HG02610 (cell line): ENCODE data around the gene TNXB.
"Not testable (repeated sequence)": the region's sequence is repeated elsewhere in the genome, so short reads cannot be mapped to it uniquely, and the experiment has no call there.

ENCODE experiments used
- ATAC-seq: cut with Tn5 transposase; IDR thresholded peaks from one replicate; pipeline ENCODE4 v1.9.1; 2021; ENCODE audit warnings: mild to moderate bottlenecking, moderate library complexity; ENCODE audit not compliant: unreplicated experiment

TNXB gene

DNA sequence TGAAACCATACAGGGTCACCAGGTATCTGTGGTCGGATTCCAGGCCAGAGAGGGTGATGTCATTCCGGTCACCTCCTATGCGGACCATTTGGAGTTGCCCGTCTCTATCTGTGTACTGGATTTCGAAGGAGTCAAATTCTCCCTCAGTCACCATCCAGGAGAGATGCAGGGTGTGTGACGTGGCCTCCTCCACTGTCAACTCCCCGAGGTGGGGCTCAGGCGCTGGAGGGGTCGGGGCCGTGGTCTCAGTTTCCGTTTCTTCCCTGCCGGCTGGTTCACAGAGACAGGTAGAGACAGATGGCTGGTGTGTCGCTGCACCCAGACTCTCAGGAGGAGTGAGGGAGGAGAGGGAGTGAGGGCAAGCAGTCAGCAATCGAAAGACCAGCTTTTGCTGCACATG is 40.3 kb downstream of the TNXB start:
- no peak for ATAC-seq

DNA sequence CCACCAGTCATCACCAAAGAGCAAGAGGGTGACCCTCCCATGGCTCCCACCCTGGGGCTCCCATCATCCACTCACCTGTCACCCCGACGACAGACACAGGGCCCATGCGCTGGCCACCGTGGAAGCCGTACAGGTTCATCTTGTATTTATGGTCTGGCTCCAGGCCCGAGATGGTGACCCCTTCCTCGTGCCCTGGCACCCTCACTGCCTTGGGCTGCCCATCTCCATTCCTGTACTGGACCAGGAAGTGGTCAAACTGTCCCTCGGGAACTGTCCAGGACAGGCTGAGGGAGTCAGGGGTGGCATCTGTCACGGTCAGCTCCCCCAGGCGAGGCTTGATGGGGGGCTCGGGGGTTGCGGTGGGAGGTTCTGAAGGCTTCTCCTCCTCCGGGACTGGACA is 40.8 kb downstream of the TNXB start:
- not testable (repeated sequence) for ATAC-seq

DNA sequence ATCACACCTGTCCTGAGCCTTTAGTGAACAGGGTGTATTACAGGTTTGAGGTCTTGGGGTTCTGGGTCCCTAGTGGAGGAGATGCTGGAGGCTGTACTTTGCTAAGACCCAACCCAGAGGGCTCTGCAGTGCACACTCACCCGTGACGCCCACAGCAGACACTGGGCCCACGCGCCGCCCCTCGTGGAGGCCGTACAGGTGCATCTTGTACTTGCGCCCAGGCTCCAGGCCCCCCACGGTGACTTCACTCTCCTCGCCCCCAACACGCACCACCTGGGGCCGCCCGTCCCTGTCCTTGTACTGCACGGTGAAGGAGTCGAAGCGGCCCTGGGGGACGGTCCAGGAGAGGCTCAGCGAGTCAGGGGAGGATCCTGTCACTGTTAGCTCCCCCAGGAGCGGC is 41.6 kb downstream of the TNXB start:
- ATAC-seq: not testable (repeated sequence)

DNA sequence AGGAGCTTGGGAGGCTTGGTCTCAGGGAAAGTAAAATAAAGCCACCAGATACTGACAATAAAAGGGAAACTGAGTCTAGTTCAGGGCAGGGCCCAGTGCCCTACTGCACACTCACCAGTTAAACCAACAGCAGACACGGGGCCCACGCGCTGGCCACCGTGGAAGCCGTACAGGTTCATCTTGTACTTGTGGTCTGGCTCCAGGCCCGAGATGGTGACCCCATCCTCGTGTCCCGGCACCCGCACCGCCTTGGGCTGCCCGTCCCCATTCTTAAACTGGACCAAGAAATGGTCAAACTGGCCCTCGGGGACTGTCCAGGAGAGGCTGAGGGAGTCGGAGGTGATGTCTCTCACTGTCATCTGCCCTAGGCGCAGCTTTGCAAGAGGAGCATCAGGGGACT is 44.4 kb downstream of the TNXB start:
- no peak for ATAC-seq

DNA sequence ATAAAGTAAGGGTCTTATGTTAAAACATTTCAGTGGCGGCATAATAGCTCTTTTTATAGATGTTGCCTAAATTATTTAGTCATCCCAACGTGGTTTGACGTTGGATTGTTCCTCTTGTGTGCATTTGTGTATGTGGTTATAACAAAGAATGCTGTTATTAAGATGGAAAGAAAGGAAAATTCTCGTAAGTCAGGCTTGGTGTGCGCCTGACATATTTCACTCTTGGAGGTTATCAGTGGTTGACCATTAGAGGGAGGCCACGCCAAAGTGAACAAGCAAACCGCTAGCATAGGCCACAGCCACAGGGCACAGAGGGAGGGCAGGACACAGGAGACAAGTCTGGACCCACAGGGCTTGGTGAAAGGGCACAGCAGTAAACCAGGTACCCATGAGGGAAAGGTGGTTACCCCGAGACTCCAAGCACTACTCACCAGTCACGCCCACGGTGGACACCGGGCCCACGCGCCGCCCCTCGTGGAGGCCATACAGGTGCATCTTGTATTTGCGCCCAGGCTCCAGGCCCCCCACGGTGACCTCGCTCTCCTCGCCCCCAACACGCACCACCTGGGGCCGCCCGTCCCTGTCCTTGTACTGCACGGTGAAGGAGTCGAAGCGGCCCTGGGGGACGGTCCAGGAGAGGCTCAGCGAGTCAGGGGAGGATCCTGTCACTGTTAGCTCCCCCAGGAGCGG is 48.0 kb downstream of the TNXB start:
- ATAC-seq: no peak

DNA sequence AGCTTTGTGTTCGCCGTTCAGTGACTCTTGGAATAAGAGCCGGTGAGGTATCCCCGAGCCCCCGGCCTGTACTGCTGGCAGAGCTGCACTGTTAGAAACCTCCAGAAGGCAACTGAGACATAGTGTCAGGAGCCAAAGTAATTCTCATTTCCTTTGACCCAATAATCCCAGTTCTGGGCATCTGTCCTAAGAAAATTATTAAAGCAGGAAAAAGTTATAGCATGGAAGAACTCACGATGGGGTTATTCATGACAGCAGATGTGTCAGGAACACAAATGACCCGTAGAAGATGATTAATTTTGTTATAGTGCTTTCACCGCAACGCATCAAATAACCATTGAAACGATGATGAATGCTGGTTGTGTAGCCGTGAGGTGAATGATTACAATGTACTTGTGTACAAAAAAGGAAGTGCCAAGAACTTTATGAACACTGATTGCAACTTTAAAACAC is 50.6 kb downstream of the TNXB start:
- no peak for ATAC-seq

DNA sequence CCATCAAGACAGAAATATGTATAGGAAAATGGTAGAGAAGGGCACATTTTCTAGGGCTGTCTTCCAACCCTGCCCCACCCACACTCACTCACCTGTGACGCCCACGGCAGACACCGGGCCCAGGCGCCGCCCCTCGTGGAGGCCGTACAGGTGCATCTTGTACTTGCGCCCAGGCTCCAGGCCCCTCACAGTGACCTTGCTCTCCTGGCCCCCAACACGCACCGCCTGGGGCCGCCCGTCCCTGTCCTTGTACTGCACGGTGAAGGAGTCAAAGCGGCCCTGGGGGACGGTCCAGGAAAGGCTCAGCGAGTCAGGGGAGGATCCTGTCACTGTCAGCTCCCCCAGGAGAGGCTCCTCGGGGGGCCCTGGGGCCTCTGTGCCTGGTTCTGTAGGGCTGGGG is 51.2 kb downstream of the TNXB start:
- no peak for ATAC-seq

DNA sequence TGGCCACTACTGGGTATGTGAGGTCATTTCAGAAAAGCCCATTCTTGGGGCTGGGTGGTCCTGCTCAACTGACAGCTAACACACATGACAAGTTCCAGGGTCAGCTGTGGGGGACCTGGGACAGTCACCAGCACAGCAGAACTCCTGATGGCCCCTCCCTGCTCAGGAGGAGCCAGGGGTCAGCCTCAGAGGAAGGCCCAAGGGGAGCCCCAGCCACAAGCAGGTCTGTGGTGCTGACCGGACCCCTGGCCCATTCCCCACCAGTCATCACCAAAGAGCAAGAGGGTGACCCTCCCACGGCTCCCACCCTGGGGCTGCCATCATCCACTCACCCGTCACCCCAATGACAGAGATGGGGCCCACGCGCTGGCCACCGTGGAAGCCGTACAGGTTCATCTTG is 52.9 kb downstream of the TNXB start:
- no peak for ATAC-seq

DNA sequence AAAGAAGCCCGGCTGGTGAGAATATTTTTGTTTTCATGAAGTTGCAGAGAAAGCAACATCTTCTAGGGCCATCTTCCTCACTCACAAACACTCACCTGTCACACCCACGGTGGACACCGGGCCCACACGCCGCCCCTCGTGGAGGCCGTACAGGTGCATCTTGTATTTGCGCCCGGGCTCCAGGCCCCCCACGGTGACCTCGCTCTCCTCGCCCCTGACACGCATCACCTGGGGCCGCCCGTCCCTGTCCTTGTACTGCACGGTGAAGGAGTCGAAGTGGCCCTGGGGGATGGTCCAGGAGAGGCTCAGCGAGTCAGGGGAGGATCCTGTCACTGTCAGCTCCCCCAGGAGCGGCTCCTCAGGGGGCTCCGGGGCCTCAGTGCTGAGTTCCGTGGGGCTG is 53.4 kb downstream of the TNXB start:
- not testable (repeated sequence) for ATAC-seq

DNA sequence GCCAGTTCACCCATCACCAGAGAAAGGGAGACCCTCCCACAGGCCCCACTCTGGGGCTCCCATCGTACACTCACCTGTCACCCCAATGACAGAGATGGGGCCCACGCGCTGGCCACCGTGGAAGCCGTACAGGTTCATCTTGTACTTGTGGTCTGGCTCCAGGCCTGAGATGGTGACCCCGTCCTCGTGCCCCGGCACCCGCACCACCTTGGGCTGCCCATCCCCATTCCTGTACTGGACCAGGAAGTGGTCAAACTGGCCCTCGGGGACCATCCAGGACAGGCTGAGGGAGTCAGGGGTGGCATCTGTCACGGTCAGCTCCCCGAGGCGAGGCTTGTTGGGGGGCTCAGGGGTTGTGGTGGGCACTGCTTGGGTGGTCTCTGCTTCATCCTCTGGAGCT is 55.8 kb downstream of the TNXB start:
- ATAC-seq: not testable (repeated sequence)

DNA sequence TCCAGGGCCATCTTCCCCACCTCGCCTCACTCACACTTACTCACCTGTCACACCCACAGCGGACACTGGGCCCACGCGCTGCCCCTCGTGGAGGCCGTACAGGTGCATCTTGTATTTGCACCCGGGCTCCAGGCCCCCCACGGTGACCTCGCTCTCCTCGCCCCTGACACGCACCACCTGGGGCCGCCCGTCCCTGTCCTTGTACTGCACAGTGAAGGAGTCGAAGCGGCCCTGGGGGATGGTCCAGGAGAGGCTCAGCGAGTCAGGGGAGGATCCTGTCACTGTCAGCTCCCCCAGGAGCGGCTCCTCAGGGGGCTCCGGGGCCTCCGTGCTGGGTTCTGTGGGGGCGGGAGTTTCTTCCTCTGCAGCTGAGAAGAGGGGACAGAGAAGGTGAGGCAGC is 56.5 kb downstream of the TNXB start:
- ATAC-seq: not testable (repeated sequence)

DNA sequence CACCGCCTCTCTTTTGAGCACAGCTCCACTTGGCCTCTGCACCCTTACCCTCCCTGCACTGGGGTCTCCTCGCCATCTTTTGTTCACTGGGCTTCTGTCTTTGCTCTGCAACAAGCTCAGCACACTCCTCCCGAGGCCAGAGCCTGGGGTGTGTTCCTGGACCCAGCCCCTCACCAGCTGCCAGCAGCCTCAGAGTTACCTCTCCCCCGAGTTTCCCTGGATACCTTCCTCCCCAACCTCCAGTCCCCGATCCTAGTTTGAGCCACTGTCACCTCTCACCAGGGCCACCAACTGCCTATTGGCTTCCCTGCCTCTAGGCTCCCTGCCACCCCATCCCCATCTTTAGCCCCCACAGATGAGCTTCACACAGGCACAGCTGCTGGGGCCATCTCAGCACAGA is 58.6 kb downstream of the TNXB start:
- ATAC-seq: no peak

DNA sequence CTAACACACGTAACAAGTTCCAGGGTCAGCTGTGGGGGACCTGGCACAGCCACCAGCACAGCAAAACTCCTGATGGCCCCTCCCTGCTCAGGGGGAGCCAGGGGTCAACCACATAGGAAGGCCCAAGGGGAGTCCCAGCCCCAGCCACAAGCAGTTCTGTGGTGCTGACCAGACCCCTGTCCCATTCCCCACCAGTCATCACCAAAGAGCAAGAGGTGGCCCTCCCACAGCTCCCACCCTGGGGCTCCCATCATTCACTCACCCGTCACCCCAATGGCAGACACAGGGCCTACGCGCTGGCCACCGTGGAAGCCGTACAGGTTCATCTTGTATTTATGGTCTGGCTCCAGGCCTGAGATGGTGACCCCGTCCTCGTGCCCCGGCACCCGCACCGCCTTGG is 59.4 kb downstream of the TNXB start:
- not testable (repeated sequence) for ATAC-seq

DNA sequence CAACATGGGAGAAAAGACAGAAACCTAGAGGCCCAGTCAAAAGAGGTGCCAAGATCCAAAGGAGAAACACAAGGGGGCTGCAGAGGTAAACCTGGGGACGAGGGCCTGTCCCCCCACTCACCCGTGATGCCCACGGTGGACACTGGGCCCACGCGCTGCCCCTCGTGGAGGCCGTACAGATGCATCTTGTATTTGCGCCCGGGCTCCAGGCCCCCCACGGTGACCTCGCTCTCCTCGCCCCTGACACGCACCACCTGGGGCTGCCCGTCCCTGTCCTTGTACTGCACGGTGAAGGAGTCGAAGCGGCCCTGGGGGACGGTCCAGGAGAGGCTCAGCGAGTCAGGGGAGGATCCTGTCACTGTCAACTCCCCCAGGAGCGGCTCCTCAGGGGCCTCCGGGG is 60.0 kb downstream of the TNXB start:
- not testable (repeated sequence) for ATAC-seq

DNA sequence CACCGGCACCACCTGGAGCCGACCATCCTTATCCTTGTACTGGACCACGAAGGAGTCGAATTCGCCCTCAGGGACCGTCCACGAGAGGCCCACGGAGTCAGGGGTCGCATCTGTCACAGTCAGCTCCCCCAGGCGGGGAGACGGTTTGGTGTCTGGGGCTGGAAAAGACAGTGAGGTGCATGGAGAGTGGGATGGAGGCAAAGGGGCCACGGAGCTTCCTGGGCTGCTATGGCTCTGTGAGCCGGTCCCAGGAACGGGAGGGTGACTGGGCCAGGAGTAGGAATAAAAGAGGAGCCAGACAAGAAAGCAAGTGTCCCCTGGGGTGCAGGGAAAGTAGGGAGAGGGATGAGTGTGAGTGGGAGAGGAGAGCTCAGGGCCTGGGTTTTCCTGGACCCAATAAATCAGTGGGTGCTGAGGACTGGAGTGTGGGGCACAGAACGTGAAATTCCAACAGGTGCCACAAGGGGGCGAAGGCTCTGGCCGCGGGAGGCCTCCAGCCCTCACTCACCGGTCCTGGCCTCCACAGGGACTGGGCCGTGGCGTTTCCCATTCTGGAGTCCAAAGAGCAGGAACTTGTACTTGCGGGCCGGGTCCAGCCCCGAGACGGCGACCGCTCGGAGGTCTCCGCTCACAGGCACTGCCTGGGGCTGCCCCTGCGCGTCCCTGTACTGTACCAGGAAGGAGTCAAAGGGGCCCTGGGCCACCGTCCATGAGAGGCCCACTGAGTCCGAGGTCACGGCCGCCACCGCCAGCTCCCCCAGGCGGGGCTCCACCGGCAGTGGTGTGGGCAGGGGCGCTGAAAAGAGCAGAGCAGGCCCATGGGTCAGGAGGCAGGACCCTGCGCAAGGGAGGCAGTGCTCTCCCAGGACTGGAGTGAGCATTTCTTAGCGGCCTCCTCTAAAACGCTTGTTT is 61.0 kb downstream of the TNXB start:
- no peak for ATAC-seq

DNA sequence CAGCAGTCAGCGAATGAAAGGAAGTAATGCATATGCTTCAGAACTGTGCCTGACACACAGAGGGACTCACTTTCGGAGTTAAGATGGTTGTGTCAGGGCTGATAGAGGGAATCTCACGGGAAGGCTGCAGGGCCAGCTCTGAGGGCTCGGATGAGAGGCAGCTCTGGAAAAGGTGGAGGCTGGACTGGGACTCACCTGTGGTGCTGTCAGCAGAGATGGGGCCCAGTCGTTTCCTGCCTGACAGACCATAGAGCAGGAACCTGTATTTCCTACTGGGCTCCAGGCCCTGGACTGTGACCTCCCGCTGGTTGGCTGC is 61.6 kb downstream of the TNXB start:
- ATAC-seq: no peak

DNA sequence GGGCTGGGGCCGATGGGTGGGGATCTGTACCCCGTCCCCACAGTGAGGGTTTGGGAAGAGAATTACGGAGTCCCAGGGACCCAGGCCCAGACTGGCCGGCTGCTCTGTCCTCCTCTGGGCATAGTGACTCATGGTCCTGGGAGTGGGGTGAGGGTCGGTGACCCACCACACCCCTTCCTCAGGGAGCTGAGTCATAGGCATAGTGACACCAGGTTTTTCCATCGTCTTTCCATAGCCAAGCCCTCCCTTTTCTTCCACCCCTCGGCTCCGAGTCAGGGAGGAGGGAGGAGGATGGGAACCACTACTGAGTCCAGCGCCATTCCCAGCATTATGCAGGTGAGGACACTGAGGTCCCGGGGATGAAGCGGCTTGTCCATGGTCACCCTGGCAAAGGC is 62.1 kb downstream of the TNXB start:
- no peak for ATAC-seq

DNA sequence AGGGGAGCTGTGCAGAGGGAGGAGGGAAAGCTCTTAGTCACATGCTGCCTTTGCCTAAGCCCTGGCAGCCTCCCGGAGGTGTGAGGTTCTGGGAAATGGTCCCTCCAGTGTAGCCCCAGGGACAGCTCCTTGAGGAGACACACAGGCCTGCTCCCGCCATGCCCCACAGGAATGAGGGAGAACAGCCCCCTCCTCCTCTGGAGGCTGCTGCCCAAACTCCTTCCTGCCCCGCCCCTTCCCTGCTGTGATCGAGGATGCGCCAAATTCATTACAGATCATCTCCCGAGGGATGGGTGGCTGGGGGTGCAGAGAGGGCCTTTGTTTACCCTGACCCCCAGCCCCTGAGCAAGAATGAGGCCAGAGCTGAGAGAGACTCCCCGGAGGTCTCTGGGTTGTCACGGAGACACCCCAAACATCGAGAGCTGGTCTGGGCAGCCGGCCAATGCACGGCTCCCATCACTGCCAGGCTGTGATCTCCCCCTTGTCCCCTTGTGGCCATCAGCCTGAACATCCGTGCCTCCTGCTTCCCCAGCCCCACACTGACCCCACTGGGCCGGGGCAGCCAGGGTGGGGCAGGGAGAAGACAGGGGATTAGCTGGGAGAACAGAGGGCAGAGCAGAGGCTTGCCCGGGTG is 62.6 kb downstream of the TNXB start:
- no peak for ATAC-seq

DNA sequence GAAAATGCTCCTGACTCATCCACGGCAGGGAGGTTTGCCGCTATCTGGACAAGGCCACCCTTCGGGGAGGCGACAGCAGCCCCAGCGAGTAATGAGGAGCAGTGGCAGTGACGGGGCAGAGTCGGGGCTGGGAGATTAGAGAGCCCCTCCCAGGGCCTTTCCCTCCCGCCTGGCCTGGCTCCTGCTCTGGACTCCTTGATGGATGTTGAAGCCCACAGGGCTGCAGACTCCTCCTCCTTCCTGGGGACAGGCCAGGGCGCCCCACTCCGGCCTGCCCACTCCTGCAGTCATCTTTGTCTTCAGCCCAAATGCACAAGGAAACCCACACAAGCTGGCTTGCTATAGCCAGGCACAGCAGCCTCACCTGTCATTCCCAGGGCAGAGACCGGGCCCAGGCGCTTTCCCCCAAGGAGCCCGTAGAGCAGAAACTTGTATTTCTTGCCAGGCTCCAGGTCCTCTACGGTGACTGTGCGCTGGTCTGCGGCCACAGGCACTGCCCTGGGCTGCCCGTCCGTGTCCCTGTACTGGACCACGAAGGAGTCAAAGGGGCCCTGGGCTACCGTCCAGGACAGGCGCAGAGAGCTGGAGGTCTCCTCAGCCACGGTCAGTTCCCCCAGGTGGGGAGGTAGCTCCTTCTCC is 63.2 kb downstream of the TNXB start:
- no peak for ATAC-seq

DNA sequence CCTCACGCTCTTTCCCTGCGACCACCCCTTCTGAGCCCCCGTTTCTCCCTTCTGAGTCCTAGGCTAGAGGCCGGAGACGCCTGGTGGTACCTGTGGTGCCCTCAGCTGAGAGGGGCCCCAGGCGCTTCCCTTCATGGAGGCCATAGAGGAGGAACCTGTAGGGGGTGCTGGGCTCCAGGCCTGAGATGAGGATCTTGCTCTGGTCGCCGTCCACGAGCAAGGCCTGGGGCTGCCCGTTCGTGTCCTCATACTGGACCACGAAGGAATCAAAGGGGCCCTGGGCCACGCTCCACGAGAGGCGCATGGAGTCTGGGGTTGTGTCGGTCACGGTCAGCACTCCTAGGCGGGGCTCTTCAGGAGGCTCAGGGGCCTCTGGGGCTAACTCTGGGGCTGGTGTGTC is 64.2 kb downstream of the TNXB start:
- not testable (repeated sequence) for ATAC-seq

DNA sequence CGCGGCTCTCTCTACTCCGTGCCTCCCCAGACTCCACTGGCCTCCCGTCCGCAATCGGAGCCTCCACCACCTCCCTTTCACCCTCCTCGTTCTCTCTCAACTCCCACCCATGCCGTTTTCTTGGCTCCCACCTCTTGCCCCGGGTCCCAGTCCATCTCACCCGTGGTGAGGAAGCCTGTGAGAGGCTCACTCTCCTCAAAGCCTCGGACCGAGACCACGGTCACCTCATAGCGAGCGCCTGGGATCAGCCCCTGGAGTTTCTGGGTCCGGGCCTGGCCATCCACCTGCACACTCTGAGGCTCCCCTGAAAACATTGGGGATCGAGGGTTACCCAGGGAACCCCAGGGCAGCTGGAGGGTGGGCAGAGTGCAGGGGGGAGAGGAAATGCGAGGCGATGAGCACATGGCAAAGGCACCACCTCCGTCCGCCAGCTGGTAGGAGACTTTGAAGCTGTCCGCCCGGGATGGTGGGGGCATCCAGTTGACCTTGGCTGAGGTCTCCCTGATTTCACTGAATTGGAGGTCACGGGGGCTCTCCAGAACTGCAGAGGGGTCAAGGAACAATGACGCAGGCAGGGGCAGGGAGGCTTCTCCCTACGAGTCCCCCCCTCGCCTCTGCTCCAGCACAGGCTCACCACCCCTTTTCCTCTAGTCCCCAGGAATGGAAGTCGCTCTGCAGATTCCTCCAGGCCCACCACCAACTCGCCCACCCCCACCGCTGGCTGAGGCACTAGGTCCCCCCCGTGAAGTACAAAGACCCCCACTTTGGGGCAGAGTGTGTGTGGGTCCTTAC is 65.4 kb downstream of the TNXB start:
- not testable (repeated sequence) for ATAC-seq
